ENCODE measurements around the gene NCOA3. TPM values are rescaled to one million over a fixed set of nuclear protein-coding genes. Genes with fewer than 3 reads are reported as not detected.

NCOA3 gene
- total RNA-seq, 1 experiment from 2014 or later = 96.7 TPM

- H3K27me3 ChIP-seq (replicated peaks; ENCODE audit: control insufficient read depth, insufficient read depth, low read length) = no peaks in the 10 kb centered on the region
- peaks cover 85% of the 10 kb centered on the region for H3K36me3 Mint-ChIP-seq (ENCODE audit: insufficient read depth, unreplicated experiment)
- H3K4me1 ChIP-seq = 0 out of 2 replicates have a peak, but pooled peaks cover 6% of the 10 kb centered on the region
- no peak for TF ChIP-seq CTCF (IDR thresholded peaks at IDR 0.05; ENCODE audit: insufficient read depth in 1 of 2, low read depth in 1 of 2, low read length in 1 of 2, severe bottlenecking in 1 of 2, unreplicated experiment in 1 of 2)
- intact Hi-C loops (cut with micrococcal nuclease; ENCODE audit: unreplicated experiment) = no loop called here
- H3K9me3 ChIP-seq = no peaks in the 10 kb centered on the region
- CTCF ChIA-PET = interaction anchor here (1.2 kb wide), 1 partner anchor 243 kb away, joined by 6 read pairs; no protein-coding TSS in a partner anchor
- H3K27ac Mint-ChIP-seq (ENCODE audit: unreplicated experiment) = no peak overlapping the region
- no peaks in the 10 kb centered on the region for H3K27me3 Mint-ChIP-seq (ENCODE audit: insufficient read depth, unreplicated experiment)
- H3K4me1 Mint-ChIP-seq (ENCODE audit: low read depth, unreplicated experiment) = peaks cover 4% of the 10 kb centered on the region
- BruUV-seq (replicated peaks) = no TSS peak
- no peaks in the 10 kb centered on the region for H3K9me3 Mint-ChIP-seq (ENCODE audit: unreplicated experiment)
- no peak overlapping the region for H3K4me3 Mint-ChIP-seq (ENCODE audit: unreplicated experiment)
- no peak for DNase-seq
- no peaks in the 10 kb centered on the region for H3K36me3 ChIP-seq (ENCODE audit: control insufficient read depth, insufficient read depth, low read length)
- no peak overlapping the region for H3K4me3 ChIP-seq (ENCODE audit: low read depth, low read length)
- POLR2A ChIA-PET = interaction anchor here (0.6 kb wide), 1 partner anchor 271 kb away, joined by 6 read pairs; the partner anchor contains the start of gene ZMYND8
Measured at GRCh38 chr20:47627540-47627939, 125.9 kb downstream of the NCOA3 start.

- no peak for TF ChIP-seq CTCF (IDR thresholded peaks at IDR 0.05; ENCODE audit: insufficient read depth in 1 of 2, low read depth in 1 of 2, low read length in 1 of 2, severe bottlenecking in 1 of 2, unreplicated experiment in 1 of 2)
- Mint-ChIP-seq H3K27ac (ENCODE audit: unreplicated experiment) (no peak overlapping the region), H3K4me3 (ENCODE audit: unreplicated experiment) (no peak overlapping the region), H3K9me3 (ENCODE audit: unreplicated experiment) (no peaks in the 10 kb centered on the region), H3K36me3 (ENCODE audit: insufficient read depth, unreplicated experiment) (peaks cover 88% of the 10 kb centered on the region), H3K4me1 (ENCODE audit: low read depth, unreplicated experiment) (no peaks in the 10 kb centered on the region), H3K27me3 (ENCODE audit: insufficient read depth, unreplicated experiment) (no peaks in the 10 kb centered on the region)
- 0 out of 2 replicates have a peak, but pooled peaks cover 3% of the 10 kb centered on the region for H3K36me3 ChIP-seq (ENCODE audit: control insufficient read depth, insufficient read depth, low read length)
- no peaks in the 10 kb centered on the region for H3K9me3 ChIP-seq
- no peak for DNase-seq
- intact Hi-C loops (cut with micrococcal nuclease; ENCODE audit: unreplicated experiment) = no loop called here
- no TSS peak for BruUV-seq (replicated peaks)
- ChIA-PET CTCF (no interaction called here), POLR2A (no interaction called here)
- H3K4me1 ChIP-seq = no peaks in the 10 kb centered on the region
- H3K4me3 ChIP-seq (ENCODE audit: low read depth, low read length) = no peak overlapping the region
- no peaks in the 10 kb centered on the region for H3K27me3 ChIP-seq (replicated peaks; ENCODE audit: control insufficient read depth, insufficient read depth, low read length)
Measured at GRCh38 chr20:47629907-47630306, 128.2 kb downstream of the NCOA3 start.

- no peak overlapping the region for H3K4me3 ChIP-seq (ENCODE audit: low read depth, low read length)
- no peaks in the 10 kb centered on the region for H3K9me3 ChIP-seq
- no peak overlapping the region for H3K4me3 Mint-ChIP-seq (ENCODE audit: unreplicated experiment)
- no peaks in the 10 kb centered on the region for H3K4me1 Mint-ChIP-seq (ENCODE audit: low read depth, unreplicated experiment)
- no peaks in the 10 kb centered on the region for H3K27me3 Mint-ChIP-seq (ENCODE audit: insufficient read depth, unreplicated experiment)
- H3K27ac Mint-ChIP-seq (ENCODE audit: unreplicated experiment) = no peak overlapping the region
- POLR2A ChIA-PET = no interaction called here
- DNase-seq = no peak
- peaks cover 9% of the 10 kb centered on the region for H3K36me3 ChIP-seq (ENCODE audit: control insufficient read depth, insufficient read depth, low read length)
- H3K9me3 Mint-ChIP-seq (ENCODE audit: unreplicated experiment) = no peaks in the 10 kb centered on the region
- CTCF ChIA-PET = no interaction called here
- no peaks in the 10 kb centered on the region for H3K27me3 ChIP-seq (replicated peaks; ENCODE audit: control insufficient read depth, insufficient read depth, low read length)
- no TSS peak for BruUV-seq (replicated peaks)
- H3K36me3 Mint-ChIP-seq (ENCODE audit: insufficient read depth, unreplicated experiment) = peaks cover 88% of the 10 kb centered on the region
- TF ChIP-seq CTCF (IDR thresholded peaks at IDR 0.05; ENCODE audit: insufficient read depth in 1 of 2, low read depth in 1 of 2, low read length in 1 of 2, severe bottlenecking in 1 of 2, unreplicated experiment in 1 of 2) = no peak
- intact Hi-C loops (cut with micrococcal nuclease; ENCODE audit: unreplicated experiment) = no loop called here
- H3K4me1 ChIP-seq = no peaks in the 10 kb centered on the region
Measured at GRCh38 chr20:47631078-47631477, 129.4 kb downstream of the NCOA3 start.
